Motor neuron (in vitro differentiated cells): ENCODE measurements around the gene SLC16A6. TPM values are rescaled to one million over a fixed set of nuclear protein-coding genes. Genes with fewer than 3 reads are reported as not detected.
"Not testable (repeated sequence)": the region's sequence is repeated elsewhere in the genome, so short reads cannot be mapped to it uniquely, and the experiment has no call there.

ENCODE experiments used
- ATAC-seq, 8 experiments: fragments of 200-7000 bp; cut with Tn5 transposase; replicated peaks in 6 of 8; 2 replicates each; pipeline ENCODE4 v1.8.0; 2021; ENCODE audit warnings: mild to moderate bottlenecking in 8 of 8, moderate library complexity in 8 of 8
- H3K27ac ChIP-seq, 2 donors: fragments of 250-450 bp; sonication (Bioruptor Pico); 2 replicates each; pipeline ENCODE4 v1.9.0; 2021; ENCODE audit warnings: antibody characterized with exemption in 2 of 2, mild to moderate bottlenecking in 2 of 2, moderate library complexity in 1 of 2
- H3K4me1 ChIP-seq, 2 donors: fragments of 250-450 bp; sonication (Bioruptor Pico); replicated peaks in 1 of 2; 2 replicates each; pipeline ENCODE4 v1.6.1; 2021; ENCODE audit warnings: antibody characterized with exemption in 2 of 2, mild to moderate bottlenecking in 2 of 2, moderate library complexity in 1 of 2
- H3K4me3 ChIP-seq, 5 donors: fragments of 250-450 bp; sonication (Bioruptor Pico); 2 replicates each; pipeline ENCODE4 v1.9.0; 2021; ENCODE audit warnings: antibody characterized with exemption in 5 of 5, mild to moderate bottlenecking in 5 of 5, moderate library complexity in 4 of 5
- WGBS, 10 experiments: fragments of 450-650 bp; shearing (Covaris generic); methylation state at CpG; one replicate each; pipeline ENCODE4 v1.0.0; 2022; 5-methylcytosine and 5-hydroxymethylcytosine counted together
- in situ Hi-C, 9 experiments: fragments of 400-800 bp; cut with MboI; loops; one replicate each; pipeline ENCODE4 v1.15.0; 2021; ENCODE audit warnings: low sequenced_read_pairs in 9 of 9, low pct_unique_long_range_greater_than_20kb in 2 of 9; ENCODE audit not compliant: unreplicated experiment in 9 of 9
- total RNA-seq, 8 experiments: library from RNA; unstranded; fragments of 300-600 nt; gene quantifications; 2 replicates each; pipeline versions ENCODE4 v1.2.3 to v1.2.4, GENCODE V29; 2022

Gene SLC16A6
- total RNA-seq, 8 experiments from 2014 or later = 4.3 to 25.6 (median 9.7) TPM

DNA sequence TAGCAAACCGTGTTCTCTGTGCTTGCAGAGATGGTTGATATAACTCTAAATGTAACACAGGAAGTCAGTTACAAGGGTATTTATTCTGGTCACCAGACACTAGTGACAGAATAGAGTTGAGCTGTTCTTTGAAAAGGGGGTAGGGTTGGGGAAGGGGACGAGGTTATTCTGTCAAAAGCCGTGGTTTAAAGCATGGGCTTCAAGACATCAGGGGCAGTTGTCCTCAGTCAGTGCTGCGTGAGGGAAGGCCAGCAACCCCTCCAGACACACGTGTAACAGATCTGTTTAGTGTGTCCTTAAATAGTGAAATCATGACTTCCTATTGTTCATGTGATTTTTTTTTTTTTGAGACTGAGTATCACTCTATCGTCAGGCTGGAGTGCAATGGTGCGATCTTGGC lies 37.5 kb downstream of the SLC16A6 start:
- in situ Hi-C loops = loop anchor here in 5 of 9 experiments (25.0 kb wide), 2 partner anchors 184 to 209 kb away; partner anchors contain the start of gene WIPI1 (in 2 of the 5)
- 43 to 100% (median 86%) methylated on average over 1 to 5 of the region's 7 CpGs; no CpG with 5 or more reads in 1 of the 10 experiments for WGBS, 10 experiments
- H3K4me3 ChIP-seq, ATAC-seq, H3K27ac ChIP-seq: not testable (repeated sequence)
- H3K4me1 ChIP-seq = peaks cover 2 to 11% of the 10 kb centered on the region in 2 donors

GRCh38 chr17:68249354-68249765 lies 41.6 kb downstream of the SLC16A6 start:
- Histone ChIP-seq H3K4me3 (no peak overlapping the region), H3K4me1 (peaks cover 6 to 8% of the 10 kb centered on the region in 2 donors), H3K27ac (no peak overlapping the region)
- in situ Hi-C loops = no loop called here
- no peak for ATAC-seq
- WGBS, 10 experiments = 55 to 100% (median 91%) methylated on average over 1 to 7 of the region's 7 CpGs; no CpG with 5 or more reads in 2 of the 10 experiments

- WGBS, 10 experiments = 13 to 79% (median 67%) methylated on average over 3 to 5 of the region's 5 CpGs; no CpG with 5 or more reads in 1 of the 10 experiments
- Histone ChIP-seq H3K4me1 (peaks cover 6 to 8% of the 10 kb centered on the region in 2 donors), H3K27ac (no peak overlapping the region), H3K4me3 (peak overlapping the region in 4 of 5 donors; percentile 64 to 86 (median 74))
- in situ Hi-C loops = no loop called here
- no peak for ATAC-seq
Measured at GRCh38 chr17:68248891-68249290, 42.0 kb downstream of the SLC16A6 start.

GRCh38 chr17:68248199-68248825 lies 42.6 kb downstream of the SLC16A6 start:
- WGBS, 10 experiments = 0 to 40% (median 13%) methylated on average over 1 to 4 of the region's 19 CpGs; no CpG with 5 or more reads in 4 of the 10 experiments
- ATAC-seq = peak in 7 of 8 experiments; percentile 66 to 77 (median 73)
- peak overlapping the region; percentile 91 to 95 for H3K27ac ChIP-seq
- peak overlapping the region; percentile 64 to 91 (median 81) for H3K4me3 ChIP-seq
- in situ Hi-C loops = no loop called here
- H3K4me1 ChIP-seq = peaks cover 6 to 8% of the 10 kb centered on the region in 2 donors

GRCh38 chr17:68247445-68248198 lies 43.3 kb downstream of the SLC16A6 start, which contains the start of gene AMZ2:
TSS of gene AMZ2 (plus strand) at chr17:68248043. CDS start at chr17:68250188, 2,145 bp downstream.
- Histone ChIP-seq H3K4me3 (peak within 1 kb of the TSS; percentile 64 to 91 (median 81)), H3K4me1 (peaks cover 6 to 8% of the 10 kb centered on the region in 2 donors), H3K27ac (peak within 1 kb of the TSS; percentile 91 to 95)
- peak; percentile 89 to 96 (median 91) for ATAC-seq
- 0 to 4% (median 1%) methylated on average over 3 to 13 of the region's 97 CpGs; no CpG with 5 or more reads in 7 of the 10 experiments for WGBS, 10 experiments
- in situ Hi-C loops = no loop called here

DNA sequence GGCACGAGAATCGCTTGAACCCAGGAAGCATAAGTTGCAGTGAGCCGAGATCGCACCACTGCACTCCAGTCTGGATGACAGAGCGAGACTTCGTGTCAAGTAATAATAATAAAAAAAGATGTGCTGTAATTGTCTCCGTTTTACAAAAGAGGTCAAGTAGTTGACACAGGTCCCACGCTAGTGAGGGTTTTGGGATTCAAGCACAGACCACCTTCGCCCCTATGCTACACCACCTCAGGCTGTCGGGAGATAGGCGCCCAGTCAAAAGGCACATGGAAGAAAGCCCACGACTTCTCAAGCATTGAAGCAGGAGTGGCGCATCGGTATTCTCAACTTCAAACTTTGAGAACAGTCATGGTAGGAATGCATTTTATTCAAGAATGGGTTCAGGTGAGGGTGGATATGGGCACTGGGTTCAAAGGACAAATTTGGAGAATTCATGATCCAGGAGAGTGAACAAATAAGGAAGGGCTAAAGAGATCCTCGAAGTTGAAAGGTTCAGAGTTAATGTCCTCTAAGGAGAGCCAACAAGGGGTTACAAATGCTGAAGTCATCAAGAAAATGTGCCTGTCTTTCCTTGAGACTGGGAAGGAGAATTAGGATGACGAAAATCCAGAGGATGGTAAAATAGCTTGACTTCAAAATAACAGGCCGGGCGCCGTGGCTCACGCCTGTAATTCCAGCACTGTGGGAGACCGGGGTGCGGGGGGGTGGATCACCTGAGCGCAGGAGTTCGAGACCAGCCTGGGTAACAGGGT lies 44.5 kb downstream of the SLC16A6 start:
- peak overlapping the region in 1 of 5 donors; percentile 64 for H3K4me3 ChIP-seq
- ATAC-seq = no peak
- 74 to 95% (median 89%) methylated on average over 3 to 18 of the region's 24 CpGs for WGBS, 10 experiments

DNA sequence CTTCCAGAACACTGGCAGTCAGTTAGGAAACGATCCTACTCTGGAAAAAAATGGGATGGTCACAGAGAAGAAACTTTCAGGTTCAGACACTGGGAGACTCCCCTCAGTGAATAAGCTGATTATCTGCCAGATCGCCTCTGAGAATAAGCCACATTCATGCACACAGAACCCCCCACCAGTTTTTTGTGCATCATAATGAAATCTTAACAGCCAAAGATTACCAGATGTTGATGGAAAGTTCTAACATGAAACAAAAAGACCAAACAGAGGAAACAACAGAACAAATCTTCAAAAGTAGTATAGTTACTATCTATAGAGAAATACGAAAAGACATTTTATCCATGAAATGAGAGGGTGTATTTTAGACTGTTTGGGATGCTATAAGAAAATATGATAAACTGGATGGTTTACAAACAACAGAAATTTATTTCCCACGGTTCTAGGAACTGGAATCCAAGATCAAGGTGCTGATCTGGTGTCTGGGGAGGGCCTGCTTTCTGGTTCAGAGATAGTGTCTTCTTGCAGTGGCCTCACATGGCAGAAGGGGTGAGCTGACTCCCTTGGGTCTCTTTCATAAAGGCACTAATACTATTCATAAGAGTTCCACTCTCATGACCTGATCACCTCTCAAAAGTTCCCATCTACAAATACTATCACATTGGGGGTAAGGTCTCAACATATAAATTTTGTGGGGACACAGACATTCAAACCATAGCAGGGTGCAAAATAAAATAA lies 51.1 kb downstream of the SLC16A6 start:
- no peak overlapping the region for H3K27ac ChIP-seq

More for the DNA sequence above, 44.5 kb downstream of the SLC16A6 start:
- in situ Hi-C loops = no loop called here
- peak overlapping the region in 1 of 2 donors; percentile 91 for H3K27ac ChIP-seq
- H3K4me1 ChIP-seq = peaks cover 6 to 8% of the 10 kb centered on the region in 2 donors

GRCh38 chr17:68238871-68239253 lies 52.1 kb downstream of the SLC16A6 start:
- ATAC-seq = peak in 1 of 8 experiments; percentile 60
- Histone ChIP-seq H3K4me3 (no peak overlapping the region), H3K27ac (no peak overlapping the region), H3K4me1 (no peaks in the 10 kb centered on the region)
- in situ Hi-C loops = no loop called here
- 49 to 100% (median 87%) methylated on average over 1 to 3 of the region's 3 CpGs; no CpG with 5 or more reads in 3 of the 10 experiments for WGBS, 10 experiments

More for the DNA sequence above, 51.1 kb downstream of the SLC16A6 start:
- ATAC-seq = no peak
- no peak overlapping the region for H3K4me3 ChIP-seq
- in situ Hi-C loops = no loop called here
- 60 to 100% (median 87%) methylated on average over 1 to 4 of the region's 4 CpGs; no CpG with 5 or more reads in 1 of the 10 experiments for WGBS, 10 experiments
- no peaks in the 10 kb centered on the region for H3K4me1 ChIP-seq

DNA sequence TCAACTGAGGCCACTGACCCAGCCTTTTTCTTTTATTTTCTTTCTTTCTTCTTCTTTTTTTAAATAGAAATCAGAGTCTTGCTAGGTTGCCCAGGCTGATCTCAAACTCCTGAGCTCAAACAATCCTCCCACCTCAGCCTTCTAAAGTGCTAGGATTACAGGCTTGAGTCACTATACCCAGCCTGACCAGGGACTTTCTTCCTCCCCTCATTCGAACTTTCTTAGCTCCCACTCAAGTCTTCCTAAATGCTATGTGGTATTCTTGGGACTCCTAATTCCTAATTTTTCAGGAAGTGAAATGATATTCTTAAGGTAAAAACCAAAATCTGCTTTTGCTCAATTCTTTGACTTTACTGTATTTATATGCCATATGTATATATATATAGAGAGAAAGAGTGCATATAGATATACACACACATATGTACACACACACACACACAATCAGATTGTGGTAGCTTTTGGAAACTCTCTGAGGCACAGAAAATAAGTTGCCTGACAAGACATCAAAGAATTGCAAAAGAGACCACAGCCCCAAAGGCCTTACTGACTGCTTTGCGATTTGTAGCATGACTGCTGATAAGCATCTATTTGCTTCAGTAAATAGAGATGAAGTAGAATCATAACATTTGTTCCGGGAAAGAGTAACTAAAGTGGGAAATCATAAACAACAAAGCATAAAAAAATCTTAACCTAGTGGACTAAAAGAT lies 52.6 kb downstream of the SLC16A6 start:
- Histone ChIP-seq H3K4me3 (no peak overlapping the region), H3K27ac (no peak overlapping the region)
- in situ Hi-C loops = no loop called here

GRCh38 chr17:68237369-68238163 lies 53.4 kb downstream of the SLC16A6 start:
- H3K4me1 ChIP-seq, H3K27ac ChIP-seq, ATAC-seq, in situ Hi-C loops, H3K4me3 ChIP-seq: not testable (repeated sequence)
- 60 to 100% (median 87%) methylated on average over 1 to 11 of the region's 16 CpGs; no CpG with 5 or more reads in 1 of the 10 experiments for WGBS, 10 experiments

More for the DNA sequence above, 52.6 kb downstream of the SLC16A6 start:
- no peaks in the 10 kb centered on the region for H3K4me1 ChIP-seq
- 43 to 100% (median 71%) methylated on average over 1 to 3 of the region's 3 CpGs; no CpG with 5 or more reads in 1 of the 10 experiments for WGBS, 10 experiments
- ATAC-seq = peak in 1 of 8 experiments; percentile 65

GRCh38 chr17:68235336-68235791 lies 55.6 kb downstream of the SLC16A6 start:
- ATAC-seq = peak in 5 of 8 experiments; percentile 38 to 69 (median 65)
- 30 to 100% (median 73%) methylated on average over 2 to 3 of the region's 11 CpGs; no CpG with 5 or more reads in 6 of the 10 experiments for WGBS, 10 experiments
- H3K27ac ChIP-seq, in situ Hi-C loops, H3K4me1 ChIP-seq, H3K4me3 ChIP-seq: not testable (repeated sequence)
